ENCODE data around the gene SASH1. TPM values are rescaled to one million over a fixed set of nuclear protein-coding genes. Genes with fewer than 3 reads are reported as not detected.

Gene SASH1
- polyA plus RNA-seq, 6 donors from 2014 or later, result not detected

DNA sequence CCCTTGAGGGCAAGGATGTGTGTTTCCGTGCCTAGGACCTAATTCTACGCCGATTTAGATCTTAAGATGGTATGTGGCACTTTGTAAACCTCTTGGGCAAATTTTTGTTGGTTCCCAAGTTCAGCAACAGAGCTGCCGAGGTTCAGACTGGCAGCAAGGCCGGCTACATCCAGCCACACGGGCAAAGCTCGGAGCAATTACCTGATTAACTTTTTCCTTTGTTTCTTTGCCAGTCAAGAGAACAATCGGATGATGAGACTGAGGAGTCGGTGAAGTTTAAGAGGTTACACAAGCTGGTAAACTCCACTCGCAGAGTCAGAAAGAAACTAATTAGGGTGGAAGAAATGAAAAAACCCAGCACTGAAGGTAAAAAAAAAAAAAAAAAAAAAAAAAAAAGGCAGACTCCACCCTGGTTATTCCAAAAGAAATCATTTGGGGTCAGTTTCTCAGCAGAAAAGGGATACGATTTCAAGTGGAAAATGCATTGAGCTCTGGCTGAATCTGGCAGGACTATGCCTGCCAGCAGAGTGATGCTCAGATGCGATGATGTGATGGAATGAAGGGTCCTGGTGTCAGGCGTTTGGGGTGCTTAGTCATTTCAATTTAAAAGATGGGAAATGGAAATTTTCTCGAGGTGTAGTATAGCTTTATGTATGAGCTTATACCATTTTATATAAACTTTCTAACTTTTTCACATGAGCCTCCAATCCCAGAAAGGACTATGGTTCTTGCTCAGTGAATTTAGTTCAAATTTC is 171.6 kb downstream of the SASH1 start:
- Mint-ChIP-seq H3K36me3 (no peaks in the 10 kb centered on the region), H3K4me1 (peaks cover 5 to 12% (median 11%) of the 10 kb centered on the region in 3 donors), H3K27me3 (peaks cover 6 to 38% (median 19%) of the 10 kb centered on the region in 3 donors), H3K4me3 (peak overlapping the region in 1 of 8 donors; percentile 9), H3K27ac (no peak overlapping the region), H3K9me3 (peaks cover 0 to 3% (median 0%) of the 10 kb centered on the region in 7 donors)
- ATAC-seq (ENCODE audit: low read depth in 2 of 2) (no peak), DNase-seq (no peak)

DNA sequence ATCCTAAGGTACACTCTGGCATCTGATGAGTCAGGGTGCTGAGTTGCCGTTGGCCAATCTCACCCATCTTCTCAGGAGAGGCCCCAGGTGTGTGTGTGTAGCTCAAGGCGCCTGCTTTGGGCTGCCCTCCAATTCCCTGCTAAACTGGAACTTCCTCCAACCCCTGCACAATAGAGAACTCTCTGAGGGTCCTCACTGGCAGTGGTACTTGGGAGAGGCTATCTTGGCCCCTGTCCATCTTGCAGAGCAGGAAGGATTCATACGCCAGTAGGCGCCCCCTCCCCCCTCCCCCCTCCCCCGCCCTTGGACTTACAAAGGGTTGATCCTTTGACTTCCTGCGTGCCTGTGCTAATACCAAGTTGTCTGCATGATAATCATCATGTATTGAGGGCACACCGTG is 173.6 kb downstream of the SASH1 start:
- DNase-seq, result no peak
- H3K27me3 Mint-ChIP-seq, result peaks cover 6 to 31% (median 13%) of the 10 kb centered on the region in 3 donors

DNA sequence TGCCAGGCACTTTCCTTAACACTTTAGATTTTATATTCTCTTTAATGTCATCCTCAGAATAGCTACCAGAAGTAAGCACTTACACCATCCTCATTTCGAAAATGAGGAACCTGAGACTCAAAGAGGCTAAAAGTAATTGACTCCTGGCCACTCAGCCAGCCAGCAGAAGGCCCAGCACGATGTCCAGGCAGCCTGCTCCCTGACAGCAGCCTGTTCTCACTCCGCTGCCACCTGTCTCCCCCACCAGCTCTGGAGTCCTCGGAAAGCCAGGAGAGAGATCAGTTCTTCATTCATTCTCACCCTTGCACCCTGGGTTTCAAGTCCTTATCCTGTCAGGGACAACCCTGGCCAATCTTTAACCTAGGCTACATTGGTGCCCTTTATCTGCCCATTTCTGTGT is 174.0 kb downstream of the SASH1 start:
- Mint-ChIP-seq H3K4me1 (peaks cover 25 to 30% (median 28%) of the 10 kb centered on the region in 3 donors), H3K36me3 (no peaks in the 10 kb centered on the region), H3K4me3 (no peak overlapping the region), H3K9me3 (peaks cover 0 to 3% (median 0%) of the 10 kb centered on the region in 7 donors), H3K27ac (no peak overlapping the region), H3K27me3 (peaks cover 6 to 27% (median 13%) of the 10 kb centered on the region in 3 donors)
- DNase-seq (no peak), ATAC-seq (ENCODE audit: low read depth in 2 of 2) (no peak)

More for the DNA sequence above, 173.6 kb downstream of the SASH1 start:
- H3K27ac Mint-ChIP-seq, result no peak overlapping the region
- H3K36me3 Mint-ChIP-seq, result no peaks in the 10 kb centered on the region
- no peak for ATAC-seq (ENCODE audit: low read depth in 2 of 2)
- peaks cover 0 to 3% (median 0%) of the 10 kb centered on the region in 7 donors for H3K9me3 Mint-ChIP-seq
- H3K4me3 Mint-ChIP-seq, result no peak overlapping the region
- peaks cover 21 to 26% (median 24%) of the 10 kb centered on the region in 3 donors for H3K4me1 Mint-ChIP-seq

DNA sequence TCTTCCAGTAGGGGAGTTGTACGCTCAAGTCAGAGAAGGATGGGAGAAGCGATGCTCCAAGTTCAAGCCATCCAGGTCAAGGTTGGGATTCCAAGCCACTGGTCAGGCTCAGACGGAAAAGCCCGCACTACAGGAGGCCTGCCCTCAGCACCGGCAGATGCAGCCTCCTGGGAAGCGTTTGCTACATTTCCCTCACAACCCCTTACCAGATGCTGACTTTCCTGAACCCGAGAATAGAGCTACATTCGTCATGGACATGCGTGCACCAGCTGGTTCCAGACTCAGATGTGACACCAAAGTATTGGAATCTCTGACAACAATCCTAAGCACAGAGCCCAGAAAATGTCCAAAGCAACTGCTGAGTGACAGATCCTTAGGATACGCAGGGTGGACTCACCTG is 174.8 kb downstream of the SASH1 start:
- Mint-ChIP-seq H3K4me1 (peaks cover 29 to 31% (median 30%) of the 10 kb centered on the region in 3 donors), H3K9me3 (peaks cover 0 to 3% (median 0%) of the 10 kb centered on the region in 7 donors), H3K36me3 (no peaks in the 10 kb centered on the region), H3K27ac (no peak overlapping the region), H3K27me3 (peaks cover 6 to 22% (median 13%) of the 10 kb centered on the region in 3 donors), H3K4me3 (no peak overlapping the region)
- DNase-seq (no peak), ATAC-seq (ENCODE audit: low read depth in 2 of 2) (no peak)

DNA sequence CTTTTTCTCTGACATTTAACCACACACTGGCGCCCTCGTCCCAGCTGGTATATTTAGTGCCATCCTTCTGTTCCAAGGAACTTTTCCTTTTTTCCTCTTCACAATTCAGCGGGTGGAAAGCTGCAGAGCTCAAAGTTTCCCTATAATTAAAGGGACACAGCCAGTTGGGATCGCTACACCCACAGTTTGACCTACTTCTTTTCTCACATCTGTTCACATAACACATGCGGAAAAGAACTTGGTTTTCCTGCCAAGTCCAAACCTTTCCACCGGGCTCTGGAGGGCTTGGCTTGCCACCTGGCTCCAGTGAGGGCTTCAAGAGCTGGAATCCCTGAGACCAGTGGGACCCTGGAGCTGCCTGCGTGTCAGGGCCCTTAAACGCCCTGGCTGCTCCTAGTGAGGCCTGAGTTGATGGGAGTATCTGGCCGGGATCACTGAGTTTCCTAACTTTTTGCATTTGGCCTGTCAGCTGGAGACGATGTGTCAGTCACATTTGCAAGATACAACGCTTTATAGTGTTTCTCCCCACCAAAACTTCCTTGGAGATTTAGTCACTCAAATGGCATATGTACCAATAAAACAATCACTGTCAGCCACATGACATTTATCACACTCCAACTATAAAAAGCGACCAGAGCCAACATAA is 176.0 kb downstream of the SASH1 start:
- ATAC-seq (ENCODE audit: low read depth in 2 of 2) (no peak), DNase-seq (no peak)
- peak overlapping the region in 1 of 6 donors; percentile 79 for H3K27ac Mint-ChIP-seq
- H3K4me3 Mint-ChIP-seq, result no peak overlapping the region
- peaks cover 0 to 3% (median 0%) of the 10 kb centered on the region in 7 donors for H3K9me3 Mint-ChIP-seq
- H3K36me3 Mint-ChIP-seq, result no peaks in the 10 kb centered on the region
- peaks cover 29 to 32% (median 30%) of the 10 kb centered on the region in 3 donors for H3K4me1 Mint-ChIP-seq
- peaks cover 0 to 13% (median 6%) of the 10 kb centered on the region in 3 donors for H3K27me3 Mint-ChIP-seq

DNA sequence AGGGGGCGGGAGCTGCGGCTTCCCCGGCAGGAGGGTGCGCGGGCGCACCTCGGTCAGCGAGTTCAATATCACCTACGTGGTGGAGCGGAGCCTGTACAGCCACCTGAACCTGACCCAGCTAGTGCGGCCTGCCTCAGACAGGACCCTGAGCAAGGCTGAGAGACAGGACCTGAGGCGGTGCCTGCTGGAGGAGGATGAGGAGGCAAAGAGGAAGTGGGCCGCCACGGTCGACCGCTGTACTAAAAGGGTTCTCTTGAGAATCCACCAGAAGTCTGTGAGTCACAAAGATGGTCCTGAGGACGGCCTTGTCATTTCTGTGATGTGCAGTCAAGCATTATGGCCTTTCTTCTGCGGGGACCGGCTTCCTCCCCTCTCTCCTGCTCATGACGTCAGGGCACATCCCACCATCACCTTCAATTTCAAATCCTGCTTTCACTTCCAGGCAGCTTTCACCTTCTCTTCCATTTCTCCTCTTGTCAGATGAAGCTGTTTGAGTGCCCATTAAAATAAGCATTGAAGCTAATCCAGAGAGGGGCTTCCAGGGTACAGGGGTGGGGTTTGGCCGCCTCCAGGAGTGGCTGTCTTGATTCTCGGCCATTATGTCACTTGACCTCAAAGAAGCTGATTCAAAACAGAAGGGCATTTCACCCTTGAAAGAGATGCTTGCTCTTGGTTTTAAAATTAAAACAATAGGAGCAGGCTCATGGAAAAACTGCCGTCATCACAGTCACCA is 177.6 kb downstream of the SASH1 start:
- peak overlapping the region in 3 of 6 donors; percentile 48 to 92 (median 87) for H3K27ac Mint-ChIP-seq
- H3K9me3 Mint-ChIP-seq, result peaks cover 0 to 3% (median 0%) of the 10 kb centered on the region in 7 donors
- H3K4me1 Mint-ChIP-seq, result peaks cover 29 to 32% (median 30%) of the 10 kb centered on the region in 3 donors
- no peaks in the 10 kb centered on the region for H3K36me3 Mint-ChIP-seq
- H3K4me3 Mint-ChIP-seq, result peak overlapping the region in 7 of 8 donors; percentile 1 to 72 (median 44)
- ATAC-seq (ENCODE audit: low read depth in 2 of 2) (peak; percentile 95 to 96), DNase-seq (peak; percentile 52)
- peaks cover 0 to 4% (median 0%) of the 10 kb centered on the region in 3 donors for H3K27me3 Mint-ChIP-seq

DNA sequence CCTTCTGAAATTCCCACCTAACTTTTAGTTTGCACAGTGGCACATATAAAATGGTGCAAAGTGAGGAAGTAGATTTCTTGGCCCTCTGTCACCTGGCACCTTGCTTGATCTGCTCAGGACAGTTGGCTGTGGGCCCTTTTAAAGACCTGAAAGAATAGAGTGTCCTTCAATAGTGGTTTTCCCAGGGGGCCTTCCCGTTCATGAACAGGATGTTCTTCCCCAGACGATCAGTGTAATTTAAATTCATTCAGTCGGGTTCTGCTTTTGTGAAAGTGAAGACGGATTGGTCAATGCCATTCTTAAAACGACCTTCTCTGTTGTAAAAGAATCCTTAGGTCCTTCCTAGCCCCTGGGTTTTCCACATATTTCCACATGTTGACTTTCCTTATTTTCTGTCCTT is 178.5 kb downstream of the SASH1 start:
- H3K27me3 Mint-ChIP-seq, result peaks cover 0 to 4% (median 0%) of the 10 kb centered on the region in 3 donors
- peak overlapping the region in 2 of 6 donors; percentile 33 to 56 for H3K27ac Mint-ChIP-seq
- peak overlapping the region in 2 of 8 donors; percentile 14 to 42 for H3K4me3 Mint-ChIP-seq

DNA sequence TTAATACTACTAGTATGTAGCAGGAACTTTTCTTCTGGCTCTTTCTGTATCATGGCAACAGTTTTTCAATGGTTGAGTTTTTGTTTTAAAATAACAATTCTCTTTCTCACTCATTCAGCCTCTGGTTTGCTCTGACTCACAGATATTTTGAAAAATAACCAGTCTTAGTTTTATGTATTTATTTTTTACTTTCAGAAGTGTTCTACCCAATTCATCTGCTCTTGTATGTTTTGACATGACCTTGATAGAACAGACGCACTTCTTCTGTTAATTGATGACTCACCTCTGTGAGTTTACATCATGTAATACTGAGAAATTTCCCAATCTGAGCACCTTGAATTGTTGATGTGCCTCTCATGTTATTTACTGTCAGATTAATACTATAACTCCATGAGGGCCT is 178.9 kb downstream of the SASH1 start:
- Mint-ChIP-seq H3K4me3 (peak overlapping the region in 1 of 8 donors; percentile 42), H3K4me1 (peaks cover 28 to 32% (median 28%) of the 10 kb centered on the region in 3 donors), H3K36me3 (no peaks in the 10 kb centered on the region), H3K27ac (peak overlapping the region in 2 of 6 donors; percentile 63 to 72), H3K27me3 (peaks cover 0 to 4% (median 0%) of the 10 kb centered on the region in 3 donors), H3K9me3 (peaks cover 0 to 3% (median 0%) of the 10 kb centered on the region in 7 donors)
- DNase-seq, result no peak
- no peak for ATAC-seq (ENCODE audit: low read depth in 2 of 2)

More for the DNA sequence above, 178.5 kb downstream of the SASH1 start:
- H3K4me1 Mint-ChIP-seq, result peaks cover 29 to 32% (median 30%) of the 10 kb centered on the region in 3 donors
- ATAC-seq (ENCODE audit: low read depth in 2 of 2) (no peak), DNase-seq (no peak)
- H3K36me3 Mint-ChIP-seq, result no peaks in the 10 kb centered on the region
- H3K9me3 Mint-ChIP-seq, result peaks cover 0 to 3% (median 0%) of the 10 kb centered on the region in 7 donors

DNA sequence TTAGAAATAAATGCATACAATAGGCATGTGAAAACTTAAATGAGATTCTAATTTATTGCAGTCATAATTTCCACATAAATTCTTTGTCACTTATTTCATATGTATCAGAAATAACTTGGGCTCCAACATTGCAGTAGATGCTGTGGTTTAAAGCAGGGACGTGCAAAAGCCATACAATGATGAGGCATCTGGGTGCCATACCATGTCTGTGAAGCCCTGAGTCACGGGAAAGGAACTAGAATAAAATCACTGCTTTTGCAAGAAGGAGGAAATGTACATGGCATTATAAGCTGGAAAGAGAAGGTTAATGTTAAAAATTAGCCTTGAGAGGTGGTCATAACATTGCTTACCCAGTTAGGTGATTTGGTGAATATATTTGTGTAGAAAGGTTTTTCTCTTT is 180.4 kb downstream of the SASH1 start:
- DNase-seq (no peak), ATAC-seq (ENCODE audit: low read depth in 2 of 2) (no peak)
- H3K27ac Mint-ChIP-seq, result no peak overlapping the region
- no peaks in the 10 kb centered on the region for H3K9me3 Mint-ChIP-seq
- no peak overlapping the region for H3K4me3 Mint-ChIP-seq
- peaks cover 18 to 25% (median 23%) of the 10 kb centered on the region in 3 donors for H3K4me1 Mint-ChIP-seq
- no peaks in the 10 kb centered on the region for H3K36me3 Mint-ChIP-seq
- no peaks in the 10 kb centered on the region for H3K27me3 Mint-ChIP-seq

DNA sequence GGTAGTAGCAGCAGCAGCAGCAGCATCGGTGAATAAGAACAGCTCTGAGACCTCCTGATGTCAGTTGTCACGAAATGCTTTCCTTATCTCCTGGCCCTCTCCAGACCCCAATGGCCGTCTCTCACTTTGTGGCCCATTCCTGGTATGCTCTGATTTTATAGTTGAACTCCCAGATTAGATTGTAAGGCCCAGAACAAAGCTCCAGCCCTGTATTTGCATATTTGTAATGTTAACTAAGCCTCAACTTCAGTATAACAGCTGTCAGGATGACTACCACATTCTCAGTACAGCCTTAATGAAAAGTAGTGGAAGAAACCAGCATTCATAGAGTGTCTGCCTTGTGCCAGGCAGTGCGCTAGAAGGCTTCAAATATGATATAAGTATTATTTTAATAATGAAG is 180.9 kb downstream of the SASH1 start:
- H3K36me3 Mint-ChIP-seq, result no peaks in the 10 kb centered on the region
- no peak overlapping the region for H3K27ac Mint-ChIP-seq
- H3K9me3 Mint-ChIP-seq, result no peaks in the 10 kb centered on the region
- peak overlapping the region in 1 of 8 donors; percentile 30 for H3K4me3 Mint-ChIP-seq
- DNase-seq (no peak), ATAC-seq (ENCODE audit: low read depth in 2 of 2) (no peak)
- H3K27me3 Mint-ChIP-seq, result no peaks in the 10 kb centered on the region
- H3K4me1 Mint-ChIP-seq, result peaks cover 18 to 25% (median 23%) of the 10 kb centered on the region in 3 donors

DNA sequence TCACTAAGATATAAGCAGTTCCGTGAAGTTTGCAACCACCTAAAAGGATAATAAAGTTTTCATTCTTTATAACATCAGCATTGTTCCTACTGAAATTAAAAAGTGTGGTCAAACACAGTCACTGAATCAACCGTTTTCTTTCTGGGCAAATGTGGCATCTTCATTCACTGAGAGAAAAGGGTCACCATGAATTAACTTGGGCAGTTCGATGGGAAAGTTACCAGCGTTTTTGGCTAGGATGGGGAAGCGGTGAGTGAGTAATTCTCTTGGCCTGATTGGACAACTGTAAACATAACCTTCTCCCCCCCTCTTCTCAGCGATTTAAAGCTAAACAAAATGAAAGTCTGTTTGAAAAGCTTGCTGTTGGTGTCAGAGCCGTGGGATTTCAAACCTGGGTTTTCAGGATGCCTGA is 181.8 kb downstream of the SASH1 start:
- H3K27ac Mint-ChIP-seq, result no peak overlapping the region
- no peaks in the 10 kb centered on the region for H3K9me3 Mint-ChIP-seq
- H3K36me3 Mint-ChIP-seq, result no peaks in the 10 kb centered on the region
- peaks cover 0 to 4% (median 0%) of the 10 kb centered on the region in 3 donors for H3K27me3 Mint-ChIP-seq
- no peak for DNase-seq
- peaks cover 18 to 23% (median 20%) of the 10 kb centered on the region in 3 donors for H3K4me1 Mint-ChIP-seq
- H3K4me3 Mint-ChIP-seq, result no peak overlapping the region
- no peak for ATAC-seq (ENCODE audit: low read depth in 2 of 2)

DNA sequence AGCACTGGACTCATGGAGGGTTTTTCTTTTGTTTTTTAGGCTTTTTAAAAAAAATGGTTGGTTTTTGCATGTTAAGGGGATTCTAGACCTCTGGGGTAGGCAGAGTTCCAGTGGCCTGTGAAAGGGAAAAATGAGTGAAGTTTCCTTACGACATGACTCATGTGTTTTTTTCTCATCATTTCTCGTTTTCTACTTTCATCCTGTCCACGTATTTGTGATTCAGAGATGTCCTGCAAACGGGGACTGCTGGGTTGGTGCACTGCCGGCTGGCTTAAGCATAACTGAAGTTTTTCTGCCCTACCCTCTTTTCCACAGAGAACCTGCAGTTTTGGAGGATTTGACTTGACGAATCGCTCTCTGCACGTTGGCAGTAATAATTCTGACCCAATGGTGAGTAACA is 182.3 kb downstream of the SASH1 start:
- no peak overlapping the region for H3K27ac Mint-ChIP-seq
- no peak for DNase-seq
- no peak overlapping the region for H3K4me3 Mint-ChIP-seq

DNA sequence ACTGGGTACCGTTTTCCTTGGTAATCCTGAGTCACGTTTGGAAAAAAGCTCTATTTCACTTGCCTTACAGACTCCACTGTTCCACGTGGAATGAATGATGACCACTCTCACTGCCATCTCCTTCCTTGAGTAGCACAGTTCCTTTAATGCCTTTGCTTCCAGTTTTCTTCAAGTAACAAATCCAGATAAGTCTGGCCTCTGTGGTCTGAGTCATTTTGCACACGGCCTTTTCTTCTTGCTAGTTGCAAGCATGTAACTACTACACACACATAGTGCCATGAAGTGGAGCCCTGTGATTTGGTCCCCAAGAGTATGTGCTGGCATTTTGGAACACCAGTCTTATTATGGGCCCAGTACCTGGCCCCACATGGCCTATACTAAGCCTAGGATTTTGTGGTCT is 182.8 kb downstream of the SASH1 start:
- H3K27me3 Mint-ChIP-seq, result peaks cover 0 to 4% (median 0%) of the 10 kb centered on the region in 3 donors
- H3K4me1 Mint-ChIP-seq, result peaks cover 12 to 16% (median 14%) of the 10 kb centered on the region in 3 donors
- no peak overlapping the region for H3K27ac Mint-ChIP-seq
- H3K36me3 Mint-ChIP-seq, result no peaks in the 10 kb centered on the region
- no peak for ATAC-seq (ENCODE audit: low read depth in 2 of 2)
- DNase-seq, result no peak
- no peaks in the 10 kb centered on the region for H3K9me3 Mint-ChIP-seq
- H3K4me3 Mint-ChIP-seq, result no peak overlapping the region

More for the DNA sequence above, 182.3 kb downstream of the SASH1 start:
- H3K9me3 Mint-ChIP-seq, result no peaks in the 10 kb centered on the region
- peaks cover 16 to 20% (median 19%) of the 10 kb centered on the region in 3 donors for H3K4me1 Mint-ChIP-seq
- peaks cover 0 to 4% (median 0%) of the 10 kb centered on the region in 3 donors for H3K27me3 Mint-ChIP-seq
- ATAC-seq (ENCODE audit: low read depth in 2 of 2), result no peak
- H3K36me3 Mint-ChIP-seq, result no peaks in the 10 kb centered on the region

Data from naive B cell (primary cell).